Gastrocnemius medialis (tissue), 4 donors: ENCODE results near the gene PRSS21.

ENCODE experiments used
- POLR2A ChIP-seq, 2 donors: fragments of 450-650 bp; IDR thresholded peaks; one replicate each; pipeline ENCODE4 v1.6.1; 2017; ENCODE audit warnings: antibody characterized with exemption in 2 of 2, mild to moderate bottlenecking in 2 of 2, moderate library complexity in 2 of 2
- TF ChIP-seq, protein P1 (sequence below), 5 experiments: fragments of 450-650 bp in 3 of 5; fragments of 200-600 bp in 2 of 5; sonication (generic) in 2 of 5; IDR thresholded peaks in 4 of 5; conservative IDR thresholded peaks in 1 of 5; 1 replicate in 4 of 5; 2 replicates in 1 of 5; pipeline ENCODE4 v1.5.1; 2016 to 2019; ENCODE audit warnings: antibody characterized with exemption in 5 of 5, mild to moderate bottlenecking in 3 of 5, moderate library complexity in 3 of 5

DNA sequence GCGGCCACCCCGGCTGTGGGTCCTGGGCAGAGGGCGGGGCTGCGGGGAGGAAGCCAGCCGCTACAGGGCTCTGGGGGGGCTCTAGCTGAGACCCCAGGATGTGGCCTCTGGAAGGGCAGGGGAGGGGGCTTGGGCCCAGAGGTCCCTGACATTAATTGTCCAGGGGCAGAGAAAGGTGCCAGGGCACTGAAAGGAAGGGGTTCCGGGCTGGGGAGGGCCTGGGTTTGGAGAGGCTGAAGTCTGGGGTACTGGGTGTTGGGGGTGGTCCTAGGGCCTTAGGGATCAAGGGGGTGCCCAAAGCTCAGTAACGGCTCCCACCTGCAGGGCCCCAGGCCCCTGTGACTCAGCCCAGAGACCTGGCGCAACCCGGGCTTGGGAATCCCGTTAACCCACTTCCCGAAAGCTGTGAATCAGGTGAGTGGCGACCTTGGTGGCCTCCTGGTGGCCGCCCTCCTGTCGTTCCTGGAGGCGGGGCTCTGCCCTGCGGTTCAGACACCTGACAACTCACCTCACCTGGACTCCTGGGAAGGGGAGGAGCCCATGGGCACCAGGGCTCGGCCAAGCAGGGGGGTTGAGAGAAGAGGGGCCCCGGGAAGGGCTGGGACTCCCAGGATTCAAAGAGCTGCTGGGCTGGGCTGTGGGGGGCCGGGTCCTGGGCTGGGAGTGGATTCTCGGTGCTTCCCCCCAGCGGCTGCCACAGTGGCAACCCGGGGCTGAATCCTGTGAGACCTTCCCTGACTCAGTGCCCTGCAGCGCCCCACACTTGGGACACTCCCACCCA, 41.4 kb downstream of the PRSS21 start:
- TF ChIP-seq, protein P1, sequence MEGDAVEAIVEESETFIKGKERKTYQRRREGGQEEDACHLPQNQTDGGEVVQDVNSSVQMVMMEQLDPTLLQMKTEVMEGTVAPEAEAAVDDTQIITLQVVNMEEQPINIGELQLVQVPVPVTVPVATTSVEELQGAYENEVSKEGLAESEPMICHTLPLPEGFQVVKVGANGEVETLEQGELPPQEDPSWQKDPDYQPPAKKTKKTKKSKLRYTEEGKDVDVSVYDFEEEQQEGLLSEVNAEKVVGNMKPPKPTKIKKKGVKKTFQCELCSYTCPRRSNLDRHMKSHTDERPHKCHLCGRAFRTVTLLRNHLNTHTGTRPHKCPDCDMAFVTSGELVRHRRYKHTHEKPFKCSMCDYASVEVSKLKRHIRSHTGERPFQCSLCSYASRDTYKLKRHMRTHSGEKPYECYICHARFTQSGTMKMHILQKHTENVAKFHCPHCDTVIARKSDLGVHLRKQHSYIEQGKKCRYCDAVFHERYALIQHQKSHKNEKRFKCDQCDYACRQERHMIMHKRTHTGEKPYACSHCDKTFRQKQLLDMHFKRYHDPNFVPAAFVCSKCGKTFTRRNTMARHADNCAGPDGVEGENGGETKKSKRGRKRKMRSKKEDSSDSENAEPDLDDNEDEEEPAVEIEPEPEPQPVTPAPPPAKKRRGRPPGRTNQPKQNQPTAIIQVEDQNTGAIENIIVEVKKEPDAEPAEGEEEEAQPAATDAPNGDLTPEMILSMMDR (IDR thresholded peaks at IDR 0.05 in 4 of 5, conservative IDR thresholded peaks at IDR 0.05 in 1 of 5), result no peak
- no peak for TF ChIP-seq POLR2A (IDR thresholded peaks at IDR 0.05)
